Limb (tissue), 2 donors: ENCODE data around the gene SUN2.
"Not testable (repeated sequence)": the region's sequence is repeated elsewhere in the genome, so short reads cannot be mapped to it uniquely, and the experiment has no call there.

ENCODE experiments used
- DNase-seq, 2 donors: peaks; one replicate each; pipeline ENCODE4 v3.0.0-alpha.2; 2016; ENCODE audit errors: extremely low spot score in 2 of 2

SUN2 gene

GRCh38 chr22:38755911-38756532 lies at the start of gene SUN2:
Gene SUN2 (minus strand): TSS chr22:38755998. CDS start chr22:38752628, 3,370 bp downstream.
- DNase-seq: peak; percentile 88 to 95

- not testable (repeated sequence) for DNase-seq
Measured at GRCh38 chr22:38805041-38805593, 49.3 kb upstream of the SUN2 start.

GRCh38 chr22:38802671-38803121 lies 46.9 kb upstream of the SUN2 start:
- DNase-seq: peak in 1 of 2 donors; percentile 48

- no peak for DNase-seq
Measured at GRCh38 chr22:38799265-38800002, 43.6 kb upstream of the SUN2 start.

- DNase-seq: no peak
Measured at GRCh38 chr22:38798496-38798895, 42.7 kb upstream of the SUN2 start.

GRCh38 chr22:38796262-38796957 lies 40.6 kb upstream of the SUN2 start:
- DNase-seq: no peak

GRCh38 chr22:38795569-38795968 lies 39.8 kb upstream of the SUN2 start:
- no peak for DNase-seq

GRCh38 chr22:38793721-38794466 lies 38.1 kb upstream of the SUN2 start, which contains the start of gene DNAL4:
Gene DNAL4 (minus strand): TSS chr22:38794143. CDS start chr22:38782731, 11,412 bp downstream.
- peak; percentile 91 to 98 for DNase-seq

- no peak for DNase-seq
Measured at GRCh38 chr22:38793317-38793716, 37.5 kb upstream of the SUN2 start.

GRCh38 chr22:38792833-38793232 lies 37.0 kb upstream of the SUN2 start:
- no peak for DNase-seq

GRCh38 chr22:38789606-38790005 lies 33.8 kb upstream of the SUN2 start:
- no peak for DNase-seq

- DNase-seq: no peak
Measured at GRCh38 chr22:38788846-38789245, 33.0 kb upstream of the SUN2 start.

- peak in 1 of 2 donors; percentile 75 for DNase-seq
Measured at GRCh38 chr22:38788021-38788816, 32.4 kb upstream of the SUN2 start.

GRCh38 chr22:38786631-38787030 lies 30.8 kb upstream of the SUN2 start:
- DNase-seq: no peak

GRCh38 chr22:38784856-38785255 lies 29.1 kb upstream of the SUN2 start:
- no peak for DNase-seq

- DNase-seq: no peak
Measured at GRCh38 chr22:38784035-38784434, 28.2 kb upstream of the SUN2 start.

- DNase-seq: no peak
Measured at GRCh38 chr22:38783095-38783615, 27.4 kb upstream of the SUN2 start.

GRCh38 chr22:38782402-38783094 lies 26.8 kb upstream of the SUN2 start:
- DNase-seq: no peak

- no peak for DNase-seq
Measured at GRCh38 chr22:38781033-38781432, 25.2 kb upstream of the SUN2 start.
